MCF 10A (cell line): Measurements from ENCODE around the gene PTPN5. TPM values are rescaled to one million over a fixed set of nuclear protein-coding genes. Genes with fewer than 3 reads are reported as not detected.

Source experiments
- BruUV-seq: library from RNA; stranded (reverse); fragments of 400-500 nt; replicated peaks from 2 replicates; lab custom pipeline; 2021; lab: Mats Ljungman, UMichigan
- CTCF ChIA-PET: fragments of 300-600 bp; sonication (Branson Sonifier 250); formaldehyde crosslinking; extraction: SDS; loops from one replicate; lab custom pipeline; 2021; ENCODE audit warnings: antibody characterized with exemption, inconsistent platforms; lab: Yijun Ruan, JAX
- POLR2A ChIA-PET: fragments of 300-600, 350-650 bp; sonication (Branson Sonifier 250); formaldehyde crosslinking; extraction: SDS; loops from one replicate; lab custom pipeline; 2020; ENCODE audit warnings: antibody characterized with exemption, inconsistent platforms; lab: Yijun Ruan, JAX
- DNase-seq: peaks from one replicate; pipeline ENCODE4 v3.0.0-alpha.2; 2018; ENCODE audit not compliant: unreplicated experiment
- H3K27ac Mint-ChIP-seq: one replicate; pipeline ENCODE4 v1.8.0; 2022; ENCODE audit warnings: mild to moderate bottlenecking, low read depth, mixed read lengths; ENCODE audit not compliant: unreplicated experiment
- H3K27me3 Mint-ChIP-seq: one replicate; pipeline ENCODE4 v1.8.0; 2022; ENCODE audit warnings: mixed read lengths; ENCODE audit not compliant: insufficient read depth, unreplicated experiment
- H3K36me3 Mint-ChIP-seq: one replicate; pipeline ENCODE4 v1.8.0; 2022; ENCODE audit warnings: mild to moderate bottlenecking, moderate library complexity, mixed read lengths; ENCODE audit not compliant: insufficient read depth, unreplicated experiment
- H3K4me1 Mint-ChIP-seq: one replicate; pipeline ENCODE4 v1.8.0; 2022; ENCODE audit warnings: mixed read lengths; ENCODE audit not compliant: insufficient read depth, unreplicated experiment
- H3K4me3 Mint-ChIP-seq: one replicate; pipeline ENCODE4 v1.8.0; 2022; ENCODE audit warnings: mild to moderate bottlenecking, moderate library complexity, mixed read lengths; ENCODE audit not compliant: unreplicated experiment
- H3K9me3 Mint-ChIP-seq: one replicate; pipeline ENCODE4 v1.8.0; 2022; ENCODE audit warnings: mixed read lengths; ENCODE audit not compliant: unreplicated experiment
- CTCF ChIP-seq: fragments of 200-600 bp; IDR thresholded peaks from one replicate; pipeline ENCODE4 v1.8.0; 2022; ENCODE audit warnings: antibody characterized with exemption, mild to moderate bottlenecking; ENCODE audit not compliant: unreplicated experiment
- intact Hi-C: fragments of 100-400 bp; cut with micrococcal nuclease; formaldehyde crosslinking; loops from 2 replicates; pipeline ENCODE4 v1.14.1; 2022
- total RNA-seq: library from RNA; stranded (reverse); gene quantifications from 2 replicates; pipeline ENCODE4 v1.2.3, GENCODE V29; 2022

The PTPN5 gene
- total RNA-seq, 1 experiment from 2014 or later = not detected

DNA sequence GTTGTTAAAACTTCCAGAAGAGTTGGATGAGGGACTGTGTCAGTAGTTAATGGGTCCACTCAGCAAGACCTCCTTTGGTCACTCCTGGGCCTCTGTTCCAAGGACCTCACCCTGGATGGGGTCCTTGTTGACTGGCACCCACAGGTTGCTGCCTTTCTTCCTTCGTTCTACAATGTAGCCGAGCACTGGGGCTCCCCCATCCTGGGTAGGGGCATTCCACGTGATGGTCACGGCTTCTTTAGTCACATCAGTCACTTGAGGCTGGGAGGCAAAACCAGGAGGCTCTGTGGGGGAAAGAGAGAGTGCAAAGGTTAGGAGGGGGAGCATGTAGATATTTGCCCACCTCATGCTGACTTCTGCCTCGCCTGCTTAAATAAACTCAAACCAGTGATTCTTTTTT is 81.1 kb downstream of the PTPN5 start:
- H3K4me3 Mint-ChIP-seq = no peak overlapping the region
- H3K27ac Mint-ChIP-seq = no peak overlapping the region
- TF ChIP-seq CTCF = no peak
- H3K9me3 Mint-ChIP-seq = no peaks in the 10 kb centered on the region
- no peak for DNase-seq
- intact Hi-C loops = no loop called here
- no TSS peak for BruUV-seq
- H3K4me1 Mint-ChIP-seq = no peaks in the 10 kb centered on the region
- ChIA-PET CTCF (interaction anchor here (1.4 kb wide), 1 partner anchor 21 kb away, joined by 3 read pairs; no protein-coding TSS in a partner anchor), POLR2A (no interaction called here)
- H3K27me3 Mint-ChIP-seq = peaks cover 74% of the 10 kb centered on the region
- no peaks in the 10 kb centered on the region for H3K36me3 Mint-ChIP-seq

- CTCF ChIA-PET = interaction anchor here (1.4 kb wide), 1 partner anchor 22 kb away, joined by 3 read pairs; no protein-coding TSS in a partner anchor
Observed at GRCh38 chr11:18709414-18709813, 82.2 kb downstream of the PTPN5 start.

GRCh38 chr11:18707811-18708340 is 83.7 kb downstream of the PTPN5 start:
- CTCF ChIA-PET = interaction anchor here (1.7 kb wide), 1 partner anchor 24 kb away, joined by 3 read pairs; no protein-coding TSS in a partner anchor
- no peak overlapping the region for H3K4me3 Mint-ChIP-seq

More at GRCh38 chr11:18709414-18709813, 82.2 kb downstream of the PTPN5 start:
- no peak for TF ChIP-seq CTCF
- H3K9me3 Mint-ChIP-seq = no peaks in the 10 kb centered on the region
- H3K27ac Mint-ChIP-seq = no peak overlapping the region
- no TSS peak for BruUV-seq
- no peaks in the 10 kb centered on the region for H3K4me1 Mint-ChIP-seq
- H3K27me3 Mint-ChIP-seq = peaks cover 67% of the 10 kb centered on the region
- POLR2A ChIA-PET = no interaction called here
- DNase-seq = no peak
- H3K36me3 Mint-ChIP-seq = no peaks in the 10 kb centered on the region
- no peak overlapping the region for H3K4me3 Mint-ChIP-seq
- intact Hi-C loops = no loop called here

More at GRCh38 chr11:18707811-18708340, 83.7 kb downstream of the PTPN5 start:
- H3K27ac Mint-ChIP-seq = no peak overlapping the region
- H3K4me1 Mint-ChIP-seq = no peaks in the 10 kb centered on the region
- no peak for DNase-seq
- intact Hi-C loops = no loop called here
- no TSS peak for BruUV-seq
- H3K27me3 Mint-ChIP-seq = peaks cover 76% of the 10 kb centered on the region
- no peak for TF ChIP-seq CTCF
- POLR2A ChIA-PET = interaction anchor here (0.6 to 1.8 kb wide), 3 partner anchors 9 to 510 kb away, joined by 3 to 4 read pairs (median 3); partner anchors contain the start of gene TMEM86A
- H3K36me3 Mint-ChIP-seq = no peaks in the 10 kb centered on the region
- H3K9me3 Mint-ChIP-seq = no peaks in the 10 kb centered on the region
